ENCODE results near the gene IGF1.

DNA sequence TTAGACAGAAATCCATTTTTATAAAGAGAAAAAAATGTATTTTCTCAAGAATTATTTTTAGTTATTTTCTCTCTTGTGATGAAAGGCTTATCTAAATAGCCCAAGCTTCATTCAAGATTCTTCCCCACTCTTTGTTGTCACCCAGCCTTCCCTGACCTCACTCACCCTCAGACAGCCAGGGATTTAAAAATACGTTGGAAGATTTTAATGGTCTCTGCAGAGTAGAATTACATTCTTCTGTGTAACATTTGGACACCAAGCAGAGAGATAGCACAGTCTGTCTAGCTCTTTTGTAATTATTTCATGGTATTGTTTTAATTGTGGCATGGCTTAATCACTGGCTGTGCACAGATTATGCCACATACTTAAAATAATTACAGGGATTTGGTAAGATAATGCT, 130.3 kb downstream of the IGF1 start:
- TF ChIP-seq, protein P1, sequence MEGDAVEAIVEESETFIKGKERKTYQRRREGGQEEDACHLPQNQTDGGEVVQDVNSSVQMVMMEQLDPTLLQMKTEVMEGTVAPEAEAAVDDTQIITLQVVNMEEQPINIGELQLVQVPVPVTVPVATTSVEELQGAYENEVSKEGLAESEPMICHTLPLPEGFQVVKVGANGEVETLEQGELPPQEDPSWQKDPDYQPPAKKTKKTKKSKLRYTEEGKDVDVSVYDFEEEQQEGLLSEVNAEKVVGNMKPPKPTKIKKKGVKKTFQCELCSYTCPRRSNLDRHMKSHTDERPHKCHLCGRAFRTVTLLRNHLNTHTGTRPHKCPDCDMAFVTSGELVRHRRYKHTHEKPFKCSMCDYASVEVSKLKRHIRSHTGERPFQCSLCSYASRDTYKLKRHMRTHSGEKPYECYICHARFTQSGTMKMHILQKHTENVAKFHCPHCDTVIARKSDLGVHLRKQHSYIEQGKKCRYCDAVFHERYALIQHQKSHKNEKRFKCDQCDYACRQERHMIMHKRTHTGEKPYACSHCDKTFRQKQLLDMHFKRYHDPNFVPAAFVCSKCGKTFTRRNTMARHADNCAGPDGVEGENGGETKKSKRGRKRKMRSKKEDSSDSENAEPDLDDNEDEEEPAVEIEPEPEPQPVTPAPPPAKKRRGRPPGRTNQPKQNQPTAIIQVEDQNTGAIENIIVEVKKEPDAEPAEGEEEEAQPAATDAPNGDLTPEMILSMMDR (IDR thresholded peaks at IDR 0.05; ENCODE audit: low read depth, low read length): no peak
- TF ChIP-seq EZH2phosphoT487 (IDR thresholded peaks at IDR 0.05; ENCODE audit: low read depth): no peak

Measured in OCI-LY3 (cell line).